Endodermal cell (in vitro differentiated cells): ENCODE data around the gene CLINT1. TPM values are rescaled to one million over a fixed set of nuclear protein-coding genes. Genes with fewer than 3 reads are reported as not detected.

Experiments
- DNase-seq: peaks from one replicate; pipeline ENCODE4 v3.0.0-alpha.2; 2017
- H3K27ac ChIP-seq: 2 replicates; pipeline ENCODE4 v1.5.1; 2013; ENCODE audit warnings: mild to moderate bottlenecking, low read depth, low read length, moderate library complexity
- H3K27me3 ChIP-seq: 2 replicates; pipeline ENCODE4 v1.6.1; 2013; ENCODE audit warnings: mild to moderate bottlenecking, low read length, moderate library complexity; ENCODE audit not compliant: insufficient read depth, control insufficient read depth, poor library complexity, severe bottlenecking
- H3K36me3 ChIP-seq: 2 replicates; pipeline ENCODE4 v1.7.0; 2013; ENCODE audit warnings: mild to moderate bottlenecking, low read length, moderate library complexity; ENCODE audit not compliant: control insufficient read depth, insufficient read depth
- H3K4me1 ChIP-seq: one replicate; pipeline ENCODE4 v1.7.0; 2013; ENCODE audit warnings: low read length; ENCODE audit not compliant: control insufficient read depth, insufficient read depth
- H3K4me3 ChIP-seq: 2 replicates; pipeline ENCODE4 v1.5.1; 2013; ENCODE audit warnings: mild to moderate bottlenecking, low read length, moderate library complexity
- H3K9ac ChIP-seq: 2 replicates; pipeline ENCODE4 v1.6.1; 2013; ENCODE audit warnings: mild to moderate bottlenecking, low read length, moderate library complexity; ENCODE audit not compliant: poor library complexity, severe bottlenecking; ENCODE audit errors: extremely low read depth
- H3K9me3 ChIP-seq: 2 replicates; pipeline ENCODE4 v1.6.1; 2013; ENCODE audit warnings: mild to moderate bottlenecking, low read length, moderate library complexity; ENCODE audit not compliant: control insufficient read depth
- H3K27ac Mint-ChIP-seq: 2 replicates; pipeline ENCODE4 v1.8.0; 2020; ENCODE audit warnings: mixed read lengths
- H3K27me3 Mint-ChIP-seq: 2 replicates; pipeline ENCODE4 v1.8.0; 2021; ENCODE audit warnings: mild to moderate bottlenecking, mixed read lengths; ENCODE audit not compliant: insufficient read depth
- H3K36me3 Mint-ChIP-seq: 2 replicates; pipeline ENCODE4 v1.8.0; 2020; ENCODE audit warnings: low read depth, mixed read lengths
- H3K4me1 Mint-ChIP-seq: 2 replicates; pipeline ENCODE4 v1.8.0; 2020; ENCODE audit warnings: mixed read lengths
- H3K4me3 Mint-ChIP-seq: 2 replicates; pipeline ENCODE4 v1.8.0; 2020; ENCODE audit warnings: mild to moderate bottlenecking, moderate library complexity, mixed read lengths
- H3K9me3 Mint-ChIP-seq: 2 replicates; pipeline ENCODE4 v1.8.0; 2020; ENCODE audit warnings: mild to moderate bottlenecking, mixed read lengths
- CTCF ChIP-seq: fragments of 200-600 bp; sonication (generic); conservative IDR thresholded peaks from 2 replicates; pipeline ENCODE4 v1.5.0; 2021; ENCODE audit warnings: antibody characterized with exemption, mild to moderate bottlenecking
- WGBS, 2 experiments: methylation state at CpG; one replicate each; pipeline versions ENCODE4 v1.1.5 to v1.1.7; 2013; ENCODE audit warnings: missing lambda C conversion rate in 2 of 2, mixed read lengths in 1 of 2; ENCODE audit not compliant: insufficient coverage in 1 of 2, insufficient read length in 1 of 2; 5-methylcytosine and 5-hydroxymethylcytosine counted together
- total RNA-seq, 2 donors: library from RNA; stranded (reverse); fragmentation: NEBNext Ultra II Directional in 1 of 2; extraction: Animal tissue kit (Norgen Biotek cat#: 25700) in 1 of 2; gene quantifications; 2 replicates in 1 of 2; 3 replicates in 1 of 2; pipeline ENCODE4 v1.2.1, GENCODE V29; 2021

Gene CLINT1
- total RNA-seq, 2 donors from 2014 or later = 91.6 to 92.7 TPM

GRCh38 chr5:157812086-157812485 lies 46.9 kb downstream of the CLINT1 start:
- 100% methylated on average over 2 of the region's 2 CpGs; no CpG with 5 or more reads in 1 of the 2 experiments for WGBS, 2 experiments
- DNase-seq = no peak
- H3K9ac ChIP-seq = no peak overlapping the region
- no peak for TF ChIP-seq CTCF
- no peaks in the 10 kb centered on the region for H3K4me1 ChIP-seq
- H3K4me3 ChIP-seq = no peak overlapping the region
- H3K27ac ChIP-seq = no peak overlapping the region
- Mint-ChIP-seq H3K9me3 (no peaks in the 10 kb centered on the region), H3K4me1 (no peaks in the 10 kb centered on the region), H3K27ac (no peak overlapping the region), H3K4me3 (no peak overlapping the region), H3K27me3 (no peaks in the 10 kb centered on the region), H3K36me3 (peaks cover 39% of the 10 kb centered on the region)
- no peaks in the 10 kb centered on the region for H3K9me3 ChIP-seq
- peaks cover 85% of the 10 kb centered on the region for H3K36me3 ChIP-seq
- no peaks in the 10 kb centered on the region for H3K27me3 ChIP-seq

GRCh38 chr5:157808043-157808442 lies 50.9 kb downstream of the CLINT1 start:
- H3K36me3 Mint-ChIP-seq = peaks cover 53% of the 10 kb centered on the region
- WGBS, 2 experiments = 83% methylated on average over 2 of the region's 2 CpGs; no CpG with 5 or more reads in 1 of the 2 experiments
- Histone ChIP-seq H3K27me3 (no peaks in the 10 kb centered on the region), H3K9me3 (no peaks in the 10 kb centered on the region), H3K36me3 (peaks cover 84% of the 10 kb centered on the region), H3K4me3 (no peak overlapping the region), H3K9ac (no peak overlapping the region), H3K4me1 (no peaks in the 10 kb centered on the region), H3K27ac (no peak overlapping the region)
- H3K27me3 Mint-ChIP-seq = no peaks in the 10 kb centered on the region
- TF ChIP-seq CTCF = no peak
- H3K27ac Mint-ChIP-seq = no peak overlapping the region
- H3K9me3 Mint-ChIP-seq = no peaks in the 10 kb centered on the region
- no peaks in the 10 kb centered on the region for H3K4me1 Mint-ChIP-seq
- DNase-seq = no peak
- H3K4me3 Mint-ChIP-seq = no peak overlapping the region

GRCh38 chr5:157802736-157803135 lies 56.2 kb downstream of the CLINT1 start:
- Mint-ChIP-seq H3K27me3 (no peaks in the 10 kb centered on the region), H3K4me3 (no peak overlapping the region), H3K9me3 (no peaks in the 10 kb centered on the region), H3K27ac (no peak overlapping the region), H3K36me3 (peaks cover 46% of the 10 kb centered on the region), H3K4me1 (no peaks in the 10 kb centered on the region)
- Histone ChIP-seq H3K4me1 (no peaks in the 10 kb centered on the region), H3K36me3 (peaks cover 80% of the 10 kb centered on the region), H3K27me3 (no peaks in the 10 kb centered on the region), H3K27ac (no peak overlapping the region), H3K9me3 (no peaks in the 10 kb centered on the region), H3K9ac (no peak overlapping the region), H3K4me3 (no peak overlapping the region)
- no peak for DNase-seq
- 94 to 96% methylated on average over 4 to 6 of the region's 6 CpGs for WGBS, 2 experiments
- no peak for TF ChIP-seq CTCF
